ENCODE data around the gene STYXL1.
"Not testable (repeated sequence)": the region's sequence is repeated elsewhere in the genome, so short reads cannot be mapped to it uniquely, and the experiment has no call there.

STYXL1 gene

GRCh38 chr7:76047811-76048667 lies at the start of gene STYXL1, which contains the start of gene MDH2:
Gene STYXL1 (minus strand): TSS chr7:76048000. CDS start chr7:76030523, 17,477 bp downstream.
Gene MDH2 (plus strand): TSS chr7:76048106. CDS start chr7:76048161, 55 bp downstream.
- peak; percentile 93 for DNase-seq

GRCh38 chr7:76095908-76096307 lies 48.1 kb upstream of the STYXL1 start:
- DNase-seq: no peak

DNA sequence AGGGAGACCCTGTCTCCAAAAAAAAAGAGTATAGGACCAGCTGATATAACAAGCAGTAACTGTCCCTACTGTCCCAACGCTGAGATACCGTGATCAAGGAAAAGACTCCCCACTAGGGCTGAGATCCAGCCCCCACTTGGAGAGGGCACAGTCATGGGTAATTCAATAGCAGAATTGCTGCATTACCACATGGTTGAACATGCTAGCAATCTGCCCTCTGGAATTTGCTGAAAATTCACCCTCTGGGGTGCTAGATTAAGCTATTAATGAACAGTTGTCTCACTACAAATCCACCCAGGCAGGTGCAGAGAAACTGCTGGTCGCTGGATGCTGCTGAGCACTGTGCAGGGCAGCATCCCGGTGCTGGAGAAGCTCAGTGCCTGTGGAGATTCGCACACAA lies 46.5 kb upstream of the STYXL1 start:
- not testable (repeated sequence) for DNase-seq

- DNase-seq: not testable (repeated sequence)
Measured at GRCh38 chr7:76093531-76093930, 45.7 kb upstream of the STYXL1 start.

- no peak for DNase-seq
Measured at GRCh38 chr7:76091506-76091905, 43.7 kb upstream of the STYXL1 start.

- DNase-seq: no peak
Measured at GRCh38 chr7:76089865-76090475, 42.2 kb upstream of the STYXL1 start.

GRCh38 chr7:76087362-76087791 lies 39.6 kb upstream of the STYXL1 start:
- DNase-seq: not testable (repeated sequence)

DNA sequence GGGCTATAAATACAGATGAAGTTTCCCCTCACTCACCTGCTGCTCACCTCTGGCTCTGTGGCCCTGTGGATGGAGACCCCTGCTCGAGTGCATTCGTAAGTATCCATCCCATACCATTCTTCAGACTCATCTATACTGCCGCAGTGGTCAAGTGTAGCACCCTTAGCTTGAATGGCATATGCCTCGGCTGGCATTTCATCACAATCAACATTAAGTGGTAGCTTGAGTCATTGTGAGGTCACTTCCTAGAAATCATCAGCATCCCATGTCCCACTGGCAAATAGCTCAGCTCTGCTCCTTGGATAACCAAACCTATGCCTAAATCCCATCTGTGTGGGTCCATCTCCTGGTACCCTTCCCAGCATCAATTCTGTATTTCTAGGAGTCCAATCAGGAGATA lies 38.3 kb upstream of the STYXL1 start:
- no peak for DNase-seq

GRCh38 chr7:76084115-76084514 lies 36.3 kb upstream of the STYXL1 start:
- not testable (repeated sequence) for DNase-seq

DNA sequence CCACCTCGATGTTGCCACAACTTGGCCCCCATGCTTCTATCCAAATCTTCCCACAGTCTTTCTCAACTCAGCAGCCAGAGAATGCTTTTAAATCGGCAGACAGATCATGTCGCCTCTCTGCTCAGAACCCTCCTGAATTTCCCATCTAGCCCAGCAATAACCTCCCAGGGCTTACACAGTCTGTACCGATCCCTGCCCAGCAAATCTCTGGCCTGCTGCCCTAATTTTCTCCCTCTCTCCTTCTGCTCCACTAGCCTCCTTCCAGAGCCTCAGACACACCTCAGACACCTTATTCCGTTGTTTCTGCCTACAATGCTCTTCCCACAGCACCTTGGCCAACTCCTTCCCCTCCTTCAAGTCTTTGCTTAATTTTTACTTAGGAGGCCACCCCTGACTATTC lies 32.4 kb upstream of the STYXL1 start:
- DNase-seq: no peak

DNA sequence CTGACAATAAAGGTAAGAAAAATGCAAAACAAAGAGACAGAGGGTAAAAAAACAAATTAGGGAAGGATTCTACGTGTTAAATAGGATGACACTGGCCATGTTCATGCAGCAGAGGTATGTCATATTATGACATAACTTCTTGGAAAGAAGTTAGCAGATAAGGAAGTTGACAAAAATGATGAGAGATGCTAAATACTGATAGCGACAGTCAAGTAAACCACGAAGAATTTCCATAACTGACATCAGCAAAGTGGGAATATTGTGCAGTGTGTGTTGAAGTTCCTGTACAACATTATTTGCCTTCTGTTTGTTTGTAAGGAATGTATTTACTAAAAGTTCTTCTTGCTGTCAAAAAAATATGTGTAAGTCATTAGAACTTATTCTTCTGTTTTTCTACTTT lies 29.6 kb upstream of the STYXL1 start:
- DNase-seq: no peak

GRCh38 chr7:76076995-76077394 lies 29.2 kb upstream of the STYXL1 start:
- DNase-seq: no peak

GRCh38 chr7:76074972-76075370 lies 27.2 kb upstream of the STYXL1 start:
- no peak for DNase-seq

DNA sequence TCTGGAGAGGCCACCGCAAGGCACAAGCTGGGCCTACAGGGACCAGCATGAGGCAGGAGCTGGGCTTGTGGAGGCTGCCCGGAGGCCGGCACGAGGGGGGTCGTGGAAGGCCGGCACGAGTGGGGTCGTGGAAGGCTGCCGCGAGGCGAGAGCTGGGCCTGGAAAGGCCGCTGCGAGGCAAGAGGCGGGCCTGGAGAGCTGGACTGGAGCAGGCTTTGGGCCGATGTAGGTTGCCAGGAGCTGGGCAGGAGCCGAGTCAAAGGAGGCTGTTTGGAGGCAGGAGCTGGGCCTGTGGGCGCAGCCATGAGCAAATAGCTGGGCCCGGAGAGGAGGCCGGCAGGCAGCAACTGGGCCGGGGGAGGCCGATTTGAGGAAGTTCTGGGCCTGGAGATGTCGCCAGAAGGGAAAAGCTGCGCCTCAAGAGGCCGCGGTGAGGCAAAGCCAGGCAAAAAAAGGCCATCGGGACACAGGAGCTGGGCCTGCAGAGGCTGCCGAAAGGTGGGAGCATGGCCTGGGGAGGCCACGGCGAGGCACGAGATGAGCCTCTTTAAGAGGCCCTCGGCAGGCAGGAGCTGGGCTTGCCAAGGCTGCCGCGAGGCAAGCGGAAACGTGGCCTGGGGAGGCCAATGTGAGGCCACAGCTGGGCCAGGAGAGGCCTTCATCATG lies 26.6 kb upstream of the STYXL1 start:
- no peak for DNase-seq

DNA sequence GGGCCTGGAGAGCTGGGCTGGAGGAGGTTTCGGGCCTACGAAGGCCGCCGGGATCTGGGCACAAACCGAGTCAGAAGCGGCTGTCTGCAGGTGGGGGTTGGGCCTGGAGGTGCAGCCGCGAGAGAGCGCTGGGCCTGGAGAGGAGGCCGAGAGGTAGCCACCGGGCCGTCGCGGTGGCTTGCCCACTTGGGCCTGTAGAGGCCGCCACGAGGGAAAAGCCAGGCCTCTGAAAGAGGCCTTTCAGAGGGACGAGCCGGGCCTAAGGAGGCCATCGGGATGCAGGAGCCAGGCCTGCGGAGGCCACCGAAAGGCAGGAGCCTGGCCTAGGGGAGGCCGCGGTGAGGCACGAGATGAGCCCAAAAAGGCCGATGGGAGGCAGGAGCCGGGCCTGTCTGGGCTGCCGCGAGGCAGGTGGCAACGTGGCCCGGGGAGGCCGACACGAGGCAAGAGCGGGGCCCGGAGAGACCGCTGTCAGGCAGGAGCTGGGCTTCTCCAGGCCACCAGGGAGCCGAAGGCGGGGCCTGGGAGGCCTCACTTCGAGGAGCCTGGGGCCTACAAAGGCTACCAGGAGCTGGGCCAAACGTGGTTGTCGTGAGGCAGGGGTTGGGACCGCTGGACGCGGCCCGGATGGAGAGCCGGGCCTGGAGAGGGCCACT lies 25.7 kb upstream of the STYXL1 start:
- no peak for DNase-seq

GRCh38 chr7:76072243-76073148 lies 24.7 kb upstream of the STYXL1 start:
- DNase-seq: no peak

- no peak for DNase-seq
Measured at GRCh38 chr7:76071316-76072242, 23.8 kb upstream of the STYXL1 start.

DNA sequence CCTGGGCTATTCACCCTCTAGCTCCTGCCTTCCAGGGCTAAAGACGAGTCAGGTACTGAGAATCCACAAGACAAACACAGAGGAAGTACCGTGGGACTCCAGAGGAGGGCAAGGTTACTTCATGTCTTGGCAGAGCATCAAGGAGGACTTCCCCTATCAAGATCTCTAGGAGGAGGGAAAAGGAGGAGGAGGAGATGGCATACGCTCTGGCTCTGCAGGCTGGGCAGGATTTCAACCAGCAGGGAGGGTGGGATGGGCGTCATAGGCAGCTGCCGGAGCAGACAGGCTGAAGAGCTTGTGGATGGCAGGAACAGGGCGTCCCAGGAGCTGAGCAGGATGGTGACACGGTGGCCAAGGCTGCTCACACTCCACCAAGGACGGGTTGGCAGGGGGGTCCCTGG lies 21.4 kb upstream of the STYXL1 start:
- DNase-seq: peak; percentile 40

DNA sequence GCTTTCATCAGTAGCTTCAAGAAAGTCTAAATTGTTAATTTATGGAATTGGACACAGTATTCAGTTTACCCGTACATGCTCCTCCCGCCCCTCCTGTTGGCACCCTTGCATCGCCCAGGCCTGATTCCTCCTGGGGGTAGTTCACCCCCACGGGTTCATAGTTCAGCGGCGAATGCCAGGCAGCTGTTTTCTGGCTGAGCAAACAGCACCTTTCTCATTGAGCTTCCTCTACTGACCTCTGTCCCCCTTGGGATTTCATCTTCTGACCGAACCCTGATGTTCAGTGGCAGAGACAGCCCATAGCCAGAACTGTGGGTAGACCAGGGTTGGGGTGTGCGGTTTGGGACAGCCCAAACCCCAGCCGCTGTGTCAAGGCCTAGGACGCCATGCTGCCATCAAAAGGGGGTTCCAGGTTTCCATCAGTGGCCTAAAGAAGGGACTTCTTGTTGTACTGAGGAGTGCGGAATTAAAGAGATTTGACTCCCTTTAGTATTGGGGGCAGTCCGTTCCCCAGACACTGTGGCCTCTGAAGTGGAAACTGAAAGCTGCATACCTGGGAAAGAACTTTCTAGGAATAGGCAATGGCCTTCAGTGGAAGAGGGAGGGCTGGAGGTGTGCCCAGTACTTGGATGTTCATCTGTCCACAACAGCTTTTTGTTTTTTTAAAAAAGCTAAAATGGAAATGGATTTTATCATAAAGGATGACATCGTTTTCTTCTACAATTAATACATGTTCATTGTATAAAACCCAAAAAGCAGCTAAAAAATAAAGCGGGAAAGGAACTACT lies 19.1 kb upstream of the STYXL1 start:
- no peak for DNase-seq

- no peak for DNase-seq
Measured at GRCh38 chr7:76065016-76065612, 17.3 kb upstream of the STYXL1 start.
